Fibroblast of skin of scalp (primary cell): ENCODE data around the gene WNK3. TPM values are rescaled to one million over a fixed set of nuclear protein-coding genes. Genes with fewer than 3 reads are reported as not detected.
"Not testable (repeated sequence)": the region's sequence is repeated elsewhere in the genome, so short reads cannot be mapped to it uniquely, and the experiment has no call there.

Experiments used
- DNase-seq: peaks from one replicate; pipeline ENCODE4 v3.0.0-alpha.2; 2013
- polyA plus RNA-seq, 2 experiments: library from polyadenylated mRNA; unstranded; fragments of 120-200 nt; gene quantifications; one replicate each; pipeline ENCODE4 v1.2.1, GENCODE V29; 2013; ENCODE audit not compliant: insufficient read length in 2 of 2

Gene WNK3
- 1.5 TPM for polyA plus RNA-seq (2013, experiment 1 of 2; ENCODE audit: insufficient read length)
- 1.7 TPM for polyA plus RNA-seq (2013, experiment 2 of 2; ENCODE audit: insufficient read length)

- DNase-seq, result peak; percentile 92
Observed at GRCh38 chrX:54357414-54358377, at the start of gene WNK3. Gene WNK3 (minus strand): TSS chrX:54358046.

- no peak for DNase-seq
Observed at GRCh38 chrX:54407266-54407665, 49.4 kb upstream of the WNK3 start.

GRCh38 chrX:54397113-54397512 is 39.3 kb upstream of the WNK3 start:
- DNase-seq, result no peak

GRCh38 chrX:54386314-54386713 is 28.5 kb upstream of the WNK3 start:
- DNase-seq, result no peak

- DNase-seq, result not testable (repeated sequence)
Observed at GRCh38 chrX:54384661-54385060, 26.8 kb upstream of the WNK3 start.

GRCh38 chrX:54359408-54359807 is 1.6 kb upstream of the WNK3 start:
- no peak for DNase-seq

GRCh38 chrX:54358424-54359211 is 772 bp upstream of the WNK3 start:
- peak; percentile 79 for DNase-seq

- DNase-seq, result no peak
Observed at GRCh38 chrX:54352677-54353076, 5.2 kb downstream of the WNK3 start.

- DNase-seq, result not testable (repeated sequence)
Observed at GRCh38 chrX:54337383-54337782, 20.5 kb downstream of the WNK3 start.

GRCh38 chrX:54325077-54325476 is 32.8 kb downstream of the WNK3 start:
- no peak for DNase-seq

- DNase-seq, result no peak
Observed at GRCh38 chrX:54320067-54320466, 37.8 kb downstream of the WNK3 start.

GRCh38 chrX:54306379-54306778 is 51.5 kb downstream of the WNK3 start:
- DNase-seq, result no peak

- DNase-seq, result no peak
Observed at GRCh38 chrX:54301516-54301915, 56.3 kb downstream of the WNK3 start.

GRCh38 chrX:54294306-54294705 is 63.5 kb downstream of the WNK3 start:
- DNase-seq, result no peak

GRCh38 chrX:54292755-54293154 is 65.1 kb downstream of the WNK3 start:
- DNase-seq, result no peak

GRCh38 chrX:54291758-54292157 is 66.1 kb downstream of the WNK3 start:
- DNase-seq, result no peak

GRCh38 chrX:54288968-54289367 is 68.9 kb downstream of the WNK3 start:
- no peak for DNase-seq

GRCh38 chrX:54288277-54288676 is 69.6 kb downstream of the WNK3 start:
- DNase-seq, result no peak

- DNase-seq, result no peak
Observed at GRCh38 chrX:54281676-54282075, 76.2 kb downstream of the WNK3 start.

- no peak for DNase-seq
Observed at GRCh38 chrX:54280466-54280865, 77.4 kb downstream of the WNK3 start.

- DNase-seq, result no peak
Observed at GRCh38 chrX:54271664-54272063, 86.2 kb downstream of the WNK3 start.

- peak; percentile 33 for DNase-seq
Observed at GRCh38 chrX:54248309-54248708, 109.5 kb downstream of the WNK3 start.

- peak; percentile 28 for DNase-seq
Observed at GRCh38 chrX:54246866-54247265, 111.0 kb downstream of the WNK3 start.
